Measurements from ENCODE around the gene MED20.

DNA sequence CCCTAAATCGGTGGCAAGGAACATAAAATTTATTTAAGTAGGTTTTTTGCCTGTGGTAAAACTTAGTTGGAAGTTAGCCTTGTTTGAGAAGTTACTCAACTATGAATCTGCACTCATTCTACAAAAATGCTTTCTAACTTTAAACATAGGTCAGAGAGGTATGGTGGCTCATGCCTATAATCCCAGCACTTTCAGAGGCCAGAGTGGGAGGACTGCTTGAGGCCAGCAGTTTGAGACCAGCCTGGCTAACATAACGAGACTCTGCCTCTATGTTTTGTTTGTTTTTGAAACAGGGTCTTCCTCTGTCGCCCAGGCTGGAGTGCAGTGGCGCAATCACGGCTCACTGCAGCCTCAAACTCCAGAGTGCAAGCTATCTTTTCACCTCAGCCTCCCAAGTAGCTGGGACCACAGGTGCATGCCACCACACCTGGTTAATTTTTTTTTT is 42.0 kb downstream of the MED20 start:
- TF ChIP-seq POLR2A (IDR thresholded peaks at IDR 0.05), result no peak
- TF ChIP-seq, protein P1, sequence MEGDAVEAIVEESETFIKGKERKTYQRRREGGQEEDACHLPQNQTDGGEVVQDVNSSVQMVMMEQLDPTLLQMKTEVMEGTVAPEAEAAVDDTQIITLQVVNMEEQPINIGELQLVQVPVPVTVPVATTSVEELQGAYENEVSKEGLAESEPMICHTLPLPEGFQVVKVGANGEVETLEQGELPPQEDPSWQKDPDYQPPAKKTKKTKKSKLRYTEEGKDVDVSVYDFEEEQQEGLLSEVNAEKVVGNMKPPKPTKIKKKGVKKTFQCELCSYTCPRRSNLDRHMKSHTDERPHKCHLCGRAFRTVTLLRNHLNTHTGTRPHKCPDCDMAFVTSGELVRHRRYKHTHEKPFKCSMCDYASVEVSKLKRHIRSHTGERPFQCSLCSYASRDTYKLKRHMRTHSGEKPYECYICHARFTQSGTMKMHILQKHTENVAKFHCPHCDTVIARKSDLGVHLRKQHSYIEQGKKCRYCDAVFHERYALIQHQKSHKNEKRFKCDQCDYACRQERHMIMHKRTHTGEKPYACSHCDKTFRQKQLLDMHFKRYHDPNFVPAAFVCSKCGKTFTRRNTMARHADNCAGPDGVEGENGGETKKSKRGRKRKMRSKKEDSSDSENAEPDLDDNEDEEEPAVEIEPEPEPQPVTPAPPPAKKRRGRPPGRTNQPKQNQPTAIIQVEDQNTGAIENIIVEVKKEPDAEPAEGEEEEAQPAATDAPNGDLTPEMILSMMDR (IDR thresholded peaks at IDR 0.05), result no peak

Measured in stomach (tissue), 4 donors.